HG02870 (cell line): ENCODE results near the gene FOXE3.
A peak's percentile ranks its signal among the peaks of the same experiment; 100 is the strongest.

Experiments used
- ATAC-seq: cut with Tn5 transposase; IDR thresholded peaks from one replicate; pipeline ENCODE4 v1.9.1; 2021; ENCODE audit warnings: mild to moderate bottlenecking, moderate library complexity; ENCODE audit not compliant: unreplicated experiment

Gene FOXE3

DNA sequence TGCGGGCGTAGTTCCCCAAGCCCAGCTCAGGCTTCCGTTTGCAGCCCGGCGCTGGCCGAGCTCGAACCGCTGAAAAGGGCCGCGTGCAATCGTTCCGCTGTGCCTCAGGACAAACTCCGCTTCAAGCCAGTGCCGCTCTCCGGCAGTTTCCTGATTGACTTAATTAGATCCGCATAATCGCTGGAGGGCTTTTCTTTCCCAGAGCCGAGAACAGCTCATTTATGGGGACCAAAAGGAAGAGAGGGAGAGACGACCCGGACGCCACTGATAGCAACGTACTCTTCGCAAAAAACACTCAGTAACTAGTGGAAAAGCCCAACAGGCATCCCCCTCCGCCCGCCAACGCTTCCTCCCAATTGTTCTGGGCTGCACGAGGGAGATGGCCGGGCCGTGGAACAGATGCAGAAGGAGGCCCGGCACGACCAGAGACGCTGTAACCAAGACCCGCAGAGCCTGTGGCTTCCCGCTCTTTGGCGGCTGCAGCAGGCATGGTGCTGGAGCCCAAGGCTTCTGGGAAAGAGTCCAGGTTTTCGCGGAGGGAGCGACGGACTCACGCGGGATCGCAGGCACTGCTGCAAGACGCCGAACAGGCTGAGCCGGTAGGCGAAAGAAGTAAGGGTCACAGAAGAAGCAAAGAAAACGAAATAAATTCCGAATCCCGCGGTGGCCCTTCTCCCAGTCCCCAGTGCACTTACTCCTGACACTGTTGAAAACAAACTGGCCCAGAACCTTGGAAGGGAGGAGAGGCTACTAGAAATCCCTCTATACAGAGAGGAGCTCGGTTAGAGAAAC lies 18.2 kb downstream of the FOXE3 start:
- ATAC-seq: no peak

DNA sequence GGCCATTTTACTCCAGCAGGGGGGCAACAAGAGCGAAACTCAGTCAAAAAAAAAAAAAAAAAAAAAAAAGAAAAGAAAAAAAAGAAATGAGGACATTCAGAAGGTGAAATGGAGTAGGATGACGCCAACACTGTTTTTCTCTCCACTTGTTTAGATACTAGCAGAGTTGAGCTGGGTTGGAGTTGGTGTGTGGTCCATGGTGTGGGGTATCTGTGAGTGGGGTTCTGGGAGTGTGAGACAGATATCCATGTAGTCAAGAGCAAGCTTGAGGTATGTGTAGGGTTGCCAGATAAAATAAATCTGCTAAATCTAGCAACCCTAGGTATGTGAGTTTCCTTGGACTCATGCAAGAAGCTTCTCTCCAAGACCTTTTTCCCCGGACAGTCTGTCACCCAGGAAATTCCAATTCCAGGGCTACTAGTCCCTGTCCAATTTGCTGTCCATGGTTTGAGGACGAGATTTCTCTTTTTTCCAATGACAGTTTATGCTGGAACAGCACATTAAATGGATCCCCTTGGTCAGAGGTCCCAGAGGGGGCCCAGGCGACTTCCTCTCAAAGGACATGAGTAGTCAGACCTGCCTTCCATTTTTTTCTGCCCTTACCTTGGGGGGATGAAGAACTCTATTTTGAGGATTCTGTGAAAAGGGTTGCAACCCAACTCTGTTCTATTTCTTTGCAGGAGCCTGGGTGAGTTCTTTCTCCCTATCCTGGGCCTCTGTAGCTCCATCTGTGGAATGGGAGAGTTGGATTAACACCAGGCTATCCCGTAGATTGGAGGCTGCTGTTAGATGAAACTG lies 19.6 kb downstream of the FOXE3 start:
- ATAC-seq: no peak

DNA sequence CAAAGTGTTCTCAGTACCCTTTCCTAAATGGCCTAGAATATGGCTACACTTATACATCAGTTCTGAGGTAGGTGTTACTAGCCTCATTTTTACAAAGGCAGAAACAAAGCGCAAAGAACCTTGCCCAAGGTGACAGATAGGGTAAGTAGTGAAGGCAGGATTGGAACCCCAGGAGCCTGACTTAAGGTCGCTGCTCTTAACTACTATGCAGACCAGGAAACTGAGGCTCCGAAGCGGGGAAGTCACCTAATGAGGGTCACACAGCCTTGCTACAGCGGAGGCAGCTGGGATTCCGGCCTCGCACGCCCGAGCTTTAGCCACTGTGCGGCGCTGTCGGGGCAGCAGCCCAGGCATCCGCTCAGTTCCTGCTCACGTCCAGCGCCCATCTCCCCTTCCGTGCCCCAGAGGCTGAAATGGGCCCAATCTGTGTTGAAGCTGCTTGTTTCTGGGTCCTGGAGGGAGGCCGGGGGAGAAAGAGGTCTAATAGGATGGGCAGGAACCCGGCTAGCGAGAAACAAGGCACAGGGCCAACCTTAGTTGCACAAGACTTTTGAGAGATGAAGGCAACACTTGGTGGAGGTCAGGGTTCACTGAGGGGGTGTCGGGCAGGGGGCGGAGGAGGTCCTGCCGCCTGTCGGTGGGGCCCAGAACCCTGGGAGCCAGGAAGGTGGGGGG lies 20.4 kb downstream of the FOXE3 start:
- peak; percentile 37 for ATAC-seq

DNA sequence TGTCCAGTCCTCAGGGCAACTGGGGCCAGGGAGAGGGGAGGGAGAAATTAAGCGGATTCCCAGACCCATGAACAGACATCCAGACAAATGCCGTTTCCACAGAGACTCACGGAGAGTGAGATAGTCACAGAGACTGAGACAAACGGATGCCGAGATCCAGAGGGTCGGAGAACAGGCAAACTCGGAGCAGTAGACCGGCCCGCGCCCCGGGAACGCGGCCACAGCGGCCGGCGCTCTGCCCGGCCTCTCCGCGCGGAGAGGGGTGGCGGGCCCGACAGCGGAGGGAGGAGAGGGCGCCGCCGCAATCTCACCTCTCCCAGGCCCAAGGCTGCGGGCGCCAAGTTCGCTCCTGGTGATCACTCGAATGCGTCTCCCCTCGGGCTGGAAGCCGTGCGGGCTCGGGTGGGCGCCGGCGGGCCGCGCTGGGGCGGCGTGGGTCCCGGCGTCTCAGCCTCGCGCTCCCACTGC lies 20.9 kb downstream of the FOXE3 start:
- peak; percentile 18 for ATAC-seq

DNA sequence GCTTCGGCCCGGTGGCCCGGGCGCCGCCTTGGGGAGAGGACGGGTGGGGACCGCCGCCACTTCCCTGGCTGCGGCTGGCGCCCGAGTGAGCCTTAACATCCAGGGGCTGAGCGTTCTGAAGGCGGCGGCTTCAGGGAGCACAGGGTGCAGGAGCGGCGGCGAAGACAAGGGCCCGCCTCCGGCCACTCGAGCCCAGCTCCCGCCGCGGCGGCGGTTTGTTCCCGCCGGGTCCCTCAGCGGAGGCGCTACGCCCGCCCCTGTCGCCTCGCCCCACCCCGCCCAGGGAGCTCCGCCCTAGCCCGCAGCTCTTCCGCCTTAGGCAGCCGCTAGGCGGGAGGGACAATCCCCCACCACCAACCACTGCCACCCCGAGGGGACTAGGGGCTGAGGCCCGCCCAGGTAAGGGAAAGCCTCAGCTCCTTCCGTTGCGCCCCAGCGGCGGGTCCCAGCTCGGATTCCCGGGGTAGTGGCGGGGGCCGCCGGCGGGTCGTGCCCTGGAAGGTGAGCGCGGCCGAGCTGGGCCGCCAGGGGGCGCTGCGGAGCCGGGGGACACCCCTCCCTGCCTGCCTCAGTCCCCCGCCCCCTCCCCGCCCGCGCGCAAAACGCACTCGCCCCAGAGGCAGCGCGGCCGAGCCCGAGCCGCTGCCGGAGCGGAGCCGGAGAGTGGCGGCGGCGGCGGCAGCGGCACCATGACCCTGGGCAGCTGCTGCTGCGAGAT lies 21.5 kb downstream of the FOXE3 start, which contains the start of gene FOXD2:
Gene FOXD2 (plus strand): TSS at position 598 of the 718 bp plus-strand sequence. CDS start 92 bp downstream, at position 690.
- ATAC-seq: peak; percentile 84

DNA sequence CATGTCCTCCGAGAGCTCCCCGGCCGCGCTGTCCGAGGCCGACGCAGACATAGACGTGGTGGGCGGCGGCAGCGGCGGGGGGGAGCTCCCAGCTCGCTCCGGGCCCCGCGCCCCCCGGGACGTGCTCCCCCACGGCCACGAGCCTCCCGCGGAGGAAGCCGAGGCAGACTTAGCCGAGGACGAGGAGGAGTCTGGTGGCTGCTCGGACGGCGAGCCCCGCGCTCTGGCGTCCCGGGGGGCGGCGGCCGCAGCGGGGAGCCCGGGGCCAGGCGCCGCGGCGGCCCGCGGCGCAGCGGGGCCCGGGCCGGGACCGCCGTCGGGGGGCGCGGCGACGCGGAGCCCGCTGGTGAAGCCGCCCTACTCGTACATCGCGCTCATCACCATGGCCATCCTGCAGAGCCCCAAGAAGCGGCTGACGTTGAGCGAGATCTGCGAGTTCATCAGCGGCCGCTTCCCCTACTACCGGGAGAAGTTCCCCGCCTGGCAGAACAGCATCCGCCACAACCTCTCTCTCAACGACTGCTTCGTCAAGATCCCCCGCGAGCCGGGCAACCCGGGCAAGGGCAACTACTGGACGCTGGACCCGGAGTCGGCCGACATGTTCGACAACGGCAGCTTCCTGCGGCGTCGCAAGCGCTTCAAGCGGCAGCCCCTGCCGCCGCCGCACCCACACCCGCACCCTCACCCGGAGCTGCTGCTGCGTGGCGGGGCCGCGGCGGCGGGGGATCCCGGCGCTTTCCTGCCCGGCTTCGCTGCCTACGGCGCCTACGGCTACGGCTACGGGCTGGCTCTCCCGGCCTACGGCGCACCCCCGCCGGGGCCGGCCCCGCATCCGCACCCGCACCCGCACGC lies 22.3 kb downstream of the FOXE3 start:
- peak; percentile 0 for ATAC-seq

DNA sequence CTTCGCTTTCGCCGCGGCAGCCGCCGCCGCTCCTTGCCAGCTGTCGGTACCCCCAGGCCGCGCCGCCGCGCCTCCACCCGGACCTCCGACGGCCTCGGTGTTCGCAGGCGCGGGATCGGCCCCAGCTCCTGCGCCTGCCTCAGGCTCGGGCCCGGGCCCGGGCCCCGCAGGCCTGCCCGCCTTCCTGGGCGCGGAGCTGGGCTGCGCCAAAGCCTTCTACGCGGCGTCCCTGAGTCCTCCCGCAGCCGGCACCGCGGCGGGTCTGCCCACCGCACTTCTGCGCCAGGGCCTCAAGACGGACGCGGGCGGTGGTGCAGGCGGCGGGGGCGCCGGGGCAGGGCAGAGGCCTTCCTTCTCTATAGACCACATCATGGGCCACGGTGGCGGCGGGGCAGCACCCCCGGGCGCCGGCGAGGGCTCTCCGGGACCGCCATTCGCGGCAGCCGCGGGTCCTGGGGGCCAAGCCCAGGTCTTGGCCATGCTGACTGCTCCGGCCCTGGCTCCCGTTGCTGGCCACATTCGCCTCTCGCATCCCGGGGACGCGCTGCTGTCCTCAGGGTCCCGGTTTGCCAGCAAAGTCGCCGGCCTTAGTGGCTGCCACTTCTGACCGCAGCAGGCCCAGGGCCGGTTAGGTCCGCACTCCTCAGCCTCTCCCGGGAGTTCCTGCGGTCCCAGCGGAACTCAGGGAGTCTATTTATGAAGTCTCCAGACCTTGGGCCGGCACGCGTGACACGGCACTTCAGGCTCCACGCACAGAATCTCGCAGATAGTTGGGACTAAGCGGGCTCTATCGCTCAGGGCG lies 23.1 kb downstream of the FOXE3 start:
- no peak for ATAC-seq

DNA sequence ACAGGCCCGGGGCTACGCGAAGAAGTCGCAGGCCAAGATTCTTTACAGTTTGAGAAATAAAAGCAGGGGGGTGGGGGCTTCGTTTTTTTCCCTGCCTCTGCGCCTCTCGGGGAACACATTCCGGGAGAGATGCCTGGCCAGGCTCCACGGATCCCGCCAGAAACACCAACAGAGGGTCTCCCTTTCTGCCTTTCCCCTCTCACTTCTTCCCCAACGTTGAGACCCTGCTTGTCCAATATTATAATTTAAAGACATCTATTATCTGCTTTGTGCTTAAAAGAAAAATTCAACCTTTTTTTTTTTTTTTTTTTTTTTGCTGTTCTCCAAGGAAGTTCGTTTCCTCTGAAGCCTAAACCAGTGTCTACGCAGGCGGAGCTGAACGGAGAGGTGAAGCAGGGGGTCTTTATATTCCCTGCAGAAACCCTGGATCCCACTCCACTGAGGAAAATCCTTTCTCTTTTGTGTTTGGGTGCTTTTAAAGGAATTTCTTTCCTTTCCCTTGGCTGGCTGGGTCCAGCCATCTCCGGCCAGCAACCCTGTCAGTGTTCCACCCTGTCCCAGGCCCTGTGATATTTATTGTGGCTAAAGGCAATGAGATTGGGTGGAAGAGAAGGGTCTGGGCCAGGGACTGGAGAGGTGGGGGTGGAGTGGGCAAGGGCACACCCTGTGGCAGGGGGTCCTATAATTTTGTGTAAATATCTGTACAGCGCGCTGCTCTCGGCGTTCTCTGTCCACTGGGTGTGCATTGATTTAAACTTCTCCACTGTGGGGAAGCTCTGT lies 23.9 kb downstream of the FOXE3 start:
- no peak for ATAC-seq

DNA sequence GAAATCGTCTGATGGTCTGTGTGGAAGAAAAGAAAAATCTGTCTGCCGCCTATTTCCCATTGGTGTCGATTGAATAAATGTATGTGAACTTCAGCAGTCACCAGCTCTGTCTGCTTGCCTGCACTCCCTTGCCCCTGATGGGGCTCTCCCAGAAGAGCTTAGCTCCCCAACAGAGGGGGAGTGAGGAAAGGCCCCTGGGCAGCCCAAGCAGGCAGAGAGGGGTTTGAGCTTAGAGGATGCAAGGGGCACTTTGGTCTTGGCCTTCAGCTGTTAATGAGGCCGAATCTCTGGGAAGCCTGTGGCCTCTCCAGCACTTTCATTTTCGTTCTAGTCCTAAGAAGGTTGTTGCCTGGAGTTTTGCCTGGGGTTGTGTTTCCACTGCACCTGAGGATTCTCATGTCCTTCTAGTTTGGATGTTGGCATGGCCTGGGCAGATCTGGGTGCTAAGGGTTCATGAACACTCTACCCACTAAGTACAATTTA lies 24.6 kb downstream of the FOXE3 start:
- ATAC-seq: no peak

DNA sequence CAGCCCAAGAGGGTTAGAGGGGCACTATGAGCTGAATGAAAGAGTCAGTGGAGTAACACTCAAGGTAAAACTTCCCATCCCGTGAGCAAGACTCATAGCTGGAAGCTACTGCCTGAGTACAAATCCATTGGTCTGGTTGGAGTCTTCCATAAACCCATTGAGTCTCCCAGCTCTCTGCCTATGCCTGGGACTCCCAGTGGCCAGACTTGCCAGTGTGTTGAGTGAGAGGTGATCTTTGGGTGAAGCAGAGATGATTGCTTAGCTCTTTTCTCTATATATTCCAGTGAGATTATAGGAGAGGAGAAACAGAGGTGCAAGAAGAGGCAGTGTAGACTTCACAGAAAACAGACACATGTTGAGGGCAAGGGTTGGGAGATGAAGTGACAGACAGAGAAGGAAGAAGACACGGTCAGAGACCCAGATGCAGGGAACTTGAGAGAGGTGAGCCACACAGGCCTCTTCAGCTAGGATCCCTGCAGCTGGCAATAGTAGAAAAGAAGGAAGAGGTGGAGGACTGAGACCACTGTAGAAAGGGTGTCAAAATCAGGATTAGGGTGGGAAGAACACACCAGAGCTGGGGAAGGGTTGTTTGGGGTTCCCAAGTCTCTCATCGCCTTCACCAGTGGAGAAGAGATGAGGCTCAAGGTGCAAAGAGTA lies 25.5 kb downstream of the FOXE3 start:
- ATAC-seq: no peak

DNA sequence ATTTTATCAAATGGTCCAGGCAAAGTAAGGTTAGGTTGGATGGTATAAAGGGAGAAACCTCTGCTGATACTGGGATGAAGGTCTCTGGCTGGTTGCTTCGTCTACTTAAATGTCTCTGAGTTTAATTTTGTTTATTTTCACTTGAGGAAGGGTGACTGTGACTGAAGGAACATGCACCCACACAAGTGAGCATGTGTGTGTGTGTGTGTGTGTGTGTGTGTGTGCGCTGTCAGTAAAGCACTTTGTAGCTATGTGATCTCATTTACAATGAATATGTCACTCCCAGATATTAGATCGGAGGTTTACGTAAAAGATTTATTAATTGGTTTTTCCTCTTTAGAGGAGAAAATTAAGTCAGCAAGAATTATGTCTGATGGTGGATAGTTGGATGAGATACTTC lies 26.1 kb downstream of the FOXE3 start:
- ATAC-seq: no peak

DNA sequence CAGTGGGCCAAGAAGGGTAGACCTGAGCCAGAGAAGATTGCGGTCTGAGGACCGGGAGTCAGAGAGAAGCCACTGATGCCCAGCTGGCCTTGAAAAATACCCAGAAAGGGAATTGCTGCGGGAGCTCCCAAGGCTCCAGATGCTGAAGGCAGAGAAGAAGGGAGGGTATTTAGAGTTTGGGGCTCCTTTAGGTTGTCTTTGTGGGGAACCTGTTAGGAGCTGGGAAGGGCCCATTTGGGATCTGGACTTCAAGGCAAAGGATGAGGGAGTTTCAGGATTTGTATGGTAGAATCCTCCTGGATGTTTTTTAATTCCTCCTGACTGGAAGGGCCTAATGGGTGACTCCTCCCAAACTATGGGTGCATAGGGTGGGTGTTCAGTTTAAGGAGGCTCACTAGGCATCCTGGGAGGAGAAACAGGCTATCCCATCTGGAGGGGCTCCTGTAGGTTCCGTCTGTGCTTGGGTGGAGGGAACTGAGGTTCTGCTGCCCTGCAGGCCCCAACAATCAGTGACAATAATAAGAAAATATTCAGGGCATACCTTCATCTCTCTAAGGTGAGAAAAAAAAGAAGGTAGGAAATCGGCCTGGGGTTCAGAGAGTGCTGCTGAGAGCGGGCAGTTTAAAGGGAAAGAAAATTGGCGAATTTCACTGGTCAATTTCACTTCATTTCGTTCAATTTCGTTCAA lies 26.9 kb downstream of the FOXE3 start:
- no peak for ATAC-seq

DNA sequence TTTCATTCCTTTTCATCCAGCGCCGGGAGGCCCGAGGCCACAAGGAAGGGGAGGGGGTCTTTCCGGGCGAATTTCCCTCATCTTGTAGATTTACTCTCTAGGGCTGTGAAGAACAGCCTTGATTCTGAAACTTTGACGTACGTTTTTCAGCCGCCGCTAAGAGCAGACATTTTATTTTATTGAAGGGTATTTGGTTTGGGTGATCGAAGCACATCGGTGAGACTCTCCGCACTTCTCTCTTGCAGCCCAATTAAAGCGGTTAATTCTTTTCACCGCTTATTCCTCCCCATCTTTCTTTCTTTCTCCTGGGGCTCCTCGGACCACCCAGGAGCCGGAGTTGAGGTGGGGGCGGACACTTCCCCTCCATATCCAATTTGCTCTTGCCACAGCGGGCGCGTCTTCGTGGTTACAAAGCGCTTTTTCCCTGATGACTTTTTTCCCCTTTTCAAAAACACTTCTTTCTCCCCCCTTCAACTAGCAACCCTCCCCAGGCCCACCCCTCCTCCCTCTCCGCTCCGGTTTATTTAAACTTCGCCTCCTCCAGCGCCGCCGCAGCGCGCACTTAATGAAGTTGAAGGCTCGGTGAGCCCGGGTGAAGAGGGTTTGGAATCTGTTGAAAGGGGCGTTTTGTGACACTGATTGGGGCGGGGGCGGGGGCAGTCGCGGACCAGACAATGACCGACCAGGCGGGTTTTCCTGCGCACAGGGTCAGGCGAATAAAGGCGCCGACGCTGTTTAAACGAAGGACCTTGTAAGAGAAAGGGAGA lies 27.6 kb downstream of the FOXE3 start:
- no peak for ATAC-seq

DNA sequence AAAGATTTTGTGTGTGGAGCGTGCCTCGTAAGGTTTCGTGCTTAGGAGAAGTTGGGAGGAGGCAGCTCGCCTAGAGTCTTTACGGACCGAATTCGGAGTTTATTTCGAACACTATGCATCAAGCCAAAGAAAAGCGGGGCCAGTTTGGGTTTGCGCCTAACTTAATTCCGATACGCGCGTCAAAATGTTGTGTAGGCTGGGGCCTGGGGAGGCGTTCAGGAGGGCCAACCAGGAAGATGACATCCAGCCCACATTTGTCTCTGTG lies 28.1 kb downstream of the FOXE3 start:
- no peak for ATAC-seq

DNA sequence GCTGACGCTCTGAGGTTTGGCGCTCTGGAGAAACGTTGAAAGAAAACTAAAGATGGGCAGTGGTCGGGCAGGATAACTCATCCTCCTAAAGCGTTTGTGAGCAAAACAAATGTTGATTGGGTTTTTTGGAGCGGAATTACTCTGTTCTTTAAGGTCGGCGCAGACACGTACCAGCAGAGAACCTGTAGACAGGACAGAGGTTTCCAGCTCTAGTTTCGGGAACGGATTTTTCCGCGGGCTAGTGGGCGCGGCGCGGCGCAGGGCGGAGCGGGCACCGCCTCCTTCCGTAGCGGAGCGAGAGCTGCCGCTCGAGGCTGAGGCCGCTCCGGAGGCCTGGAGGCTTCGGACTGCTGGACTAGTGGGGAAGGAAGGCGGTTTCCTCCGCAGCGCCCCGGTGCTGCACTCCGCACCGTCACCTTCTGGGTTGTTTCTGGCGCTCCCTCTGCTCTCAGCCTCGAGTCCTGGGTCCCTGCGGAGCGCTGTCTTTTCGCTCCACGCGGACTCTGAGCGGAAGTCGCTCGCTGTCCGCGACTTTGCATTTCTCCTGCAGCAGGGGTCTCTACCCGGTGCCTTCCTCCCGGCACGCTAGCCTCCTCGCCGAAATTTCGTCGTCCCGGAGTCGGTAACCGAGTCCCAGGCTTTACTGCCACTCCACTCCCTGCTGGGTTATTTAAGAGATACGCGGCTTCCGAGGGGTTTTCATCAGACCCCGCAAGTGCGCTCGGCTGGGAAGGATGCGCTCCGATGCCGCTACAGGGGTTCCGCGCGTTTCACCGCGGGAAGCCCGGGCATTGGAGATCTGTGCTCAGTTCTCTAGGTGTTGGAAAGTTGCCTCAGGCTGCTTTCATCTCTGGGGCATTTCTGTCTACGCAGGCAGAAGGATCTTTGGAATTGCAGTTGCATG lies 28.7 kb downstream of the FOXE3 start:
- ATAC-seq: no peak
